ENCODE results near the gene BTBD3.

The BTBD3 gene

GRCh38 chr20:11918391-11918845, 725 bp downstream of the BTBD3 start:
- DNase-seq (ENCODE audit: low spot score), result no peak

GRCh38 chr20:11918981-11919380, 1.3 kb downstream of the BTBD3 start:
- DNase-seq (ENCODE audit: low spot score), result no peak

- DNase-seq (ENCODE audit: low spot score), result no peak
Measured at GRCh38 chr20:11919581-11919980, 1.9 kb downstream of the BTBD3 start.

GRCh38 chr20:11920083-11920482, 2.4 kb downstream of the BTBD3 start:
- DNase-seq (ENCODE audit: low spot score), result no peak

GRCh38 chr20:11921321-11921720, 3.6 kb downstream of the BTBD3 start:
- DNase-seq (ENCODE audit: low spot score), result no peak

GRCh38 chr20:11922561-11922960, 4.9 kb downstream of the BTBD3 start:
- no peak for DNase-seq (ENCODE audit: low spot score)

- DNase-seq (ENCODE audit: low spot score), result no peak
Measured at GRCh38 chr20:11924923-11925322, 7.2 kb downstream of the BTBD3 start.

- no peak for DNase-seq (ENCODE audit: low spot score)
Measured at GRCh38 chr20:11926292-11926998, 8.8 kb downstream of the BTBD3 start.

GRCh38 chr20:11929947-11930346, 12.3 kb downstream of the BTBD3 start:
- no peak for DNase-seq (ENCODE audit: low spot score)

- no peak for DNase-seq (ENCODE audit: low spot score)
Measured at GRCh38 chr20:11935212-11936154, 17.8 kb downstream of the BTBD3 start.

GRCh38 chr20:11936157-11936556, 18.5 kb downstream of the BTBD3 start:
- no peak for DNase-seq (ENCODE audit: low spot score)

GRCh38 chr20:11937230-11937629, 19.5 kb downstream of the BTBD3 start:
- DNase-seq (ENCODE audit: low spot score), result no peak

- no peak for DNase-seq (ENCODE audit: low spot score)
Measured at GRCh38 chr20:11941593-11942246, 24.0 kb downstream of the BTBD3 start.

- no peak for DNase-seq (ENCODE audit: low spot score)
Measured at GRCh38 chr20:11943778-11944177, 26.1 kb downstream of the BTBD3 start.

- DNase-seq (ENCODE audit: low spot score), result no peak
Measured at GRCh38 chr20:11948806-11949205, 31.1 kb downstream of the BTBD3 start.

GRCh38 chr20:11949711-11950110, 32.0 kb downstream of the BTBD3 start:
- no peak for DNase-seq (ENCODE audit: low spot score)

- no peak for DNase-seq (ENCODE audit: low spot score)
Measured at GRCh38 chr20:11951696-11952095, 34.0 kb downstream of the BTBD3 start.

GRCh38 chr20:11952639-11953038, 34.9 kb downstream of the BTBD3 start:
- DNase-seq (ENCODE audit: low spot score), result no peak

GRCh38 chr20:11957911-11958310, 40.2 kb downstream of the BTBD3 start:
- no peak for DNase-seq (ENCODE audit: low spot score)

GRCh38 chr20:11958855-11959254, 41.2 kb downstream of the BTBD3 start:
- no peak for DNase-seq (ENCODE audit: low spot score)

- DNase-seq (ENCODE audit: low spot score), result no peak
Measured at GRCh38 chr20:11965602-11966001, 47.9 kb downstream of the BTBD3 start.

GRCh38 chr20:11966186-11966585, 48.5 kb downstream of the BTBD3 start:
- no peak for DNase-seq (ENCODE audit: low spot score)

Measured in RKO (cell line).